Upper lobe of right lung (tissue), 1 donor: ENCODE measurements around the gene DYDC1. TPM values are rescaled to one million over a fixed set of nuclear protein-coding genes. Genes with fewer than 3 reads are reported as not detected.
A peak's percentile ranks its signal among the peaks of the same experiment; 100 is the strongest.

Source experiments
- ATAC-seq: fragments of 200-7000 bp; cut with Tn5 transposase; one replicate; pipeline ENCODE4 v1.9.1; 2020; ENCODE audit warnings: mild to moderate bottlenecking, moderate library complexity
- DNase-seq: peaks from one replicate; pipeline ENCODE4 v3.0.0-alpha.2; 2020
- H3K27ac ChIP-seq: fragments of 200-600 bp; one replicate; pipeline ENCODE4 v1.8.0; 2022
- H3K27me3 ChIP-seq: fragments of 200-600 bp; one replicate; pipeline ENCODE4 v1.8.0; 2022; ENCODE audit warnings: mild to moderate bottlenecking
- H3K36me3 ChIP-seq: fragments of 200-600 bp; one replicate; pipeline ENCODE4 v1.8.0; 2022
- H3K4me1 ChIP-seq: fragments of 200-600 bp; one replicate; pipeline ENCODE4 v1.8.0; 2022
- H3K4me3 ChIP-seq: fragments of 200-600 bp; one replicate; pipeline ENCODE4 v1.8.0; 2022; ENCODE audit warnings: mild to moderate bottlenecking
- H3K9me3 ChIP-seq: fragments of 200-600 bp; one replicate; pipeline ENCODE4 v1.8.0; 2022
- intact Hi-C: fragments of 100-400 bp; cut with DNase I; formaldehyde crosslinking; loops from one replicate; pipeline ENCODE4 v1.11.0; 2022
- total RNA-seq: library from RNA; stranded (reverse); fragmentation: NEBNext Ultra II Directional; extraction: Animal tissue kit (Norgen Biotek cat#: 25700); gene quantifications from one replicate; pipeline ENCODE4 v1.2.1, GENCODE V29; 2021
- TF ChIP-seq, protein P1 (sequence below): fragments of 200-600 bp; IDR thresholded peaks from one replicate; pipeline ENCODE4 v1.8.0; 2022; ENCODE audit warnings: antibody characterized with exemption
- donor health status: DM: no; HTN: yes; CAD: no; lungs with severe emphysema.

DYDC1 gene
- total RNA-seq, 1 donor from 2014 or later: not detected

DNA sequence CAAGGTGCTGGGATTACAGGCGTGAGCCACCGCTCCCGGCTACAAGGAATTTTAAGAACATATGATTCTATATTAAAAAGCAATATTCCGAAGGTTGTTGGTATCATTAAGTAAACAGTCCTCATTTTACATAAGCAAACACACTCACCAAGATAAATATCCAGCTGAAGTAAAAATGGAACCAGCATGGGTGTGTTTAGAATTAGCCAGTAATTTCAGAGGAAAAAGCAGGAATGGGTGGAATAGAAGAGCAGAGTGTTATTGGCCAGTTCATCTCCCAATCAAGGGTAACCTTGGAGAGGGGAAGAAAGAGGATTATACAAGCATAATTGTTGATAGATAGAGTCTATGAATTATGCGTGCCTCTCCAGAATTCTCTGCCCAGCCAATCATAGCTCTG lies 35.4 kb downstream of the DYDC1 start:
- intact Hi-C loops: no loop called here
- Histone ChIP-seq H3K4me3 (no peak overlapping the region), H3K27ac (no peak overlapping the region), H3K9me3 (no peaks in the 10 kb centered on the region), H3K36me3 (no peaks in the 10 kb centered on the region), H3K4me1 (no peaks in the 10 kb centered on the region), H3K27me3 (no peaks in the 10 kb centered on the region)
- DNase-seq (no peak), ATAC-seq (no peak)
- TF ChIP-seq, protein P1, sequence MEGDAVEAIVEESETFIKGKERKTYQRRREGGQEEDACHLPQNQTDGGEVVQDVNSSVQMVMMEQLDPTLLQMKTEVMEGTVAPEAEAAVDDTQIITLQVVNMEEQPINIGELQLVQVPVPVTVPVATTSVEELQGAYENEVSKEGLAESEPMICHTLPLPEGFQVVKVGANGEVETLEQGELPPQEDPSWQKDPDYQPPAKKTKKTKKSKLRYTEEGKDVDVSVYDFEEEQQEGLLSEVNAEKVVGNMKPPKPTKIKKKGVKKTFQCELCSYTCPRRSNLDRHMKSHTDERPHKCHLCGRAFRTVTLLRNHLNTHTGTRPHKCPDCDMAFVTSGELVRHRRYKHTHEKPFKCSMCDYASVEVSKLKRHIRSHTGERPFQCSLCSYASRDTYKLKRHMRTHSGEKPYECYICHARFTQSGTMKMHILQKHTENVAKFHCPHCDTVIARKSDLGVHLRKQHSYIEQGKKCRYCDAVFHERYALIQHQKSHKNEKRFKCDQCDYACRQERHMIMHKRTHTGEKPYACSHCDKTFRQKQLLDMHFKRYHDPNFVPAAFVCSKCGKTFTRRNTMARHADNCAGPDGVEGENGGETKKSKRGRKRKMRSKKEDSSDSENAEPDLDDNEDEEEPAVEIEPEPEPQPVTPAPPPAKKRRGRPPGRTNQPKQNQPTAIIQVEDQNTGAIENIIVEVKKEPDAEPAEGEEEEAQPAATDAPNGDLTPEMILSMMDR: no peak

DNA sequence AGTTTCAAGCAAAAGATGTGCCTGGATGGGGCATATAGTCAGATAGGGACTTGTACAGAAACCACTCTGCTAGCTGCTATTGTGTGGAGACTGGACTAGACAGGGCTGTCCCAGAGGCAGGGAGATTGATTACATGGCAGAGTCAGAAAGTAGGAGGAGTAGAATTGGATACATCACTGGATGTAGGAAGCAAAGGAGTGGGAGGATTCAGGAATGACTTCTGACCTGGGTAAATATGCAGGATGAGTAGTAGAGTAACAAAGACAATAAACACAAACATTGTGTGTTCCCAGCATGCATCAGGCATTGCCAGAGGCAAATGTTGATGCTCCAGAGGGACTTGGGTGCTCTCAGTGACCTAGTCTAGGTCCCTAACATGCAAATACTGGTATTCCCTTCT lies 36.2 kb downstream of the DYDC1 start:
- no peaks in the 10 kb centered on the region for H3K4me1 ChIP-seq
- no peak for DNase-seq
- no peaks in the 10 kb centered on the region for H3K9me3 ChIP-seq
- H3K27me3 ChIP-seq: no peaks in the 10 kb centered on the region
- ATAC-seq: no peak
- intact Hi-C loops: no loop called here
- H3K27ac ChIP-seq: no peak overlapping the region
- no peak overlapping the region for H3K4me3 ChIP-seq
- TF ChIP-seq, protein P1: no peak
- H3K36me3 ChIP-seq: no peaks in the 10 kb centered on the region

DNA sequence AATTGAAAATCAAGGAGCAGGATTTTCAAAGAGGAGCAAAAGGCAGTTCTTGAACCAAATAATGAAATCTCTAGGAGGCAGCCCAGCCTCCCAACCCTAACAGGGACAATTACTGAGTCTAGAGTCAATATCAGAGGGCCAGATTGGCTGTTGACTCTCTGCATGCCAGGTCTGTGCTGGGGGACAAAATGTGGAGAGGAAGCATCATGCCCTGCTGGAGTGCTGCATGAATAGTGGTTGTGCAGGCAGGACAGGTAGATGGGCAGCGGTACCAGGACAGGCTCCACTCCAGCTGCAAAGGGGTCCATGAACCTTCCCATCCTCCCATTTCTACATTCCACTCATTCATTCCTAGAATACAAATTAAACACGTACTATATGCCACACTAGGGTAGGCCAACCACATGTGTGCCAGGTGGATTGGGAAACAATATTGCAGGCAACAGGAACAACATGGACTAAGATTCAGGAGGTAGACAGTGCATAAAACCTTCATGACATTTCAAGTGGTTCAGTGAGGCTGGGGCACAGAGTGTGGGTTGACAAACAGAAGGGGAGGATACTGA lies 36.7 kb downstream of the DYDC1 start:
- no peak overlapping the region for H3K27ac ChIP-seq
- no peak for ATAC-seq
- no peaks in the 10 kb centered on the region for H3K36me3 ChIP-seq

DNA sequence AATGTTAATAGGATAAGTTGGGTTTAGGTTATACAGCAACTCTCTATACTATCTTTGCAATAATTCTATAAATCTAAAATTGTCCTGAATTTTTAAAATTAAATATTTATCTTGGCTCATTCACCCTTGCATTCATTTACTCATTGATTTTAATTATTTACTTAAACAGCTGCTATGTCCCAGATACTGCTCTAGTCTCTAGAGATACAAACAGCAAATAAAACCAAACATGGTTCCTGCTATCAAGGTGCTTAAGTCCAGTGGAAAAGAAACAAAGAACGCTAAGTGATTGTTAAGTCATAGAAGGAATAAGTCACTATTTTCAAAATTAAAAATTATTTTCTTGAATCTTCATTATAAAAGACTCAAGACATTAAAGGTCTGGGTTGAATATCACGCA lies 37.2 kb downstream of the DYDC1 start:
- Histone ChIP-seq H3K27me3 (no peaks in the 10 kb centered on the region), H3K9me3 (no peaks in the 10 kb centered on the region), H3K4me3 (no peak overlapping the region), H3K36me3 (no peaks in the 10 kb centered on the region), H3K27ac (no peak overlapping the region), H3K4me1 (no peaks in the 10 kb centered on the region)
- intact Hi-C loops: no loop called here
- TF ChIP-seq, protein P1: no peak
- no peak for ATAC-seq
- DNase-seq: no peak

More for the DNA sequence above, 36.7 kb downstream of the DYDC1 start:
- no peaks in the 10 kb centered on the region for H3K27me3 ChIP-seq
- no peaks in the 10 kb centered on the region for H3K4me1 ChIP-seq
- TF ChIP-seq, protein P1: no peak
- intact Hi-C loops: no loop called here
- no peak for DNase-seq
- no peak overlapping the region for H3K4me3 ChIP-seq
- H3K9me3 ChIP-seq: no peaks in the 10 kb centered on the region

DNA sequence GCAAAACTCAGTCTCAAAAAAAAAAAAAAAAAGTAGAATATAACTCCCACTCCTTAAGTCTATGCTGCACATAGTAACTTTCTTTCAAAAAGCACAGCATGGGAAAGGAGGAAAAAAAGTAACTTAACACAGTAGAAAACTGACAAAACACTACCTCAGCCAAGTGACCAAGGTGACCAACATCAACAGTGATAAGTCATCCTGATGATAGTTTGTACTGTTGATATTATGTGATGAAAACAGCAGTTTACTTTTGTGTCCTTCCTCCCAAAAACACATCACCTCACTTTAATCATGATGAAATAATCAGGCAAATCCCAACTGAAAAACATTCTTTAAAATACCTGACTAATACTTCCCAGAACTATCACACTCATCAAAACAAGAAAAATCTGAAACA lies 37.8 kb downstream of the DYDC1 start:
- intact Hi-C loops: no loop called here
- H3K27ac ChIP-seq: no peak overlapping the region
- no peaks in the 10 kb centered on the region for H3K27me3 ChIP-seq
- no peaks in the 10 kb centered on the region for H3K9me3 ChIP-seq
- ATAC-seq (no peak), DNase-seq (no peak)
- TF ChIP-seq, protein P1: no peak
- no peak overlapping the region for H3K4me3 ChIP-seq
- no peaks in the 10 kb centered on the region for H3K4me1 ChIP-seq
- H3K36me3 ChIP-seq: no peaks in the 10 kb centered on the region

DNA sequence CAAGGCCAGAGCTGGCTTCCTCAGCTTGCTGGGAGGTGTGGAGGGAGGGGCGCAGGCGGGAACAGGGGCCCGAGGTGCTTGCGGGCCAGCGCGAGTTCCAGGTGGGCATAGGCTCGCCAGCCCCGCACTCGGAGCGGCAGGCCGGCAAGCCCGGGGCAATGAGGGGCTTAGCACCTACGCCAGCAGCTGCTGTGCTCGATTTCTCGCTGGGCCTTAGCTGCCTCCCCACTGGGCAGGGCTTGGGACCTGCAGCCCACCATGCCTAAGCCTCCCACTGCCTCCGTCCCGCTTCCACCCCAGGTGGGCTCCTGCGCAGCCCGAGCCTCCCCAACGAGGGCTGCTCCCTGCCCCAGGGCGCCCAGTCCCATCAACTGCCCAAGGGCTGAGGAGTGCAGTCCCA lies 41.2 kb downstream of the DYDC1 start:
- Histone ChIP-seq H3K4me3 (no peak overlapping the region), H3K27me3 (no peaks in the 10 kb centered on the region), H3K9me3 (no peaks in the 10 kb centered on the region), H3K27ac (no peak overlapping the region), H3K4me1 (no peaks in the 10 kb centered on the region), H3K36me3 (no peaks in the 10 kb centered on the region)
- intact Hi-C loops: no loop called here
- no peak for DNase-seq
- peak; percentile 24 for ATAC-seq
- TF ChIP-seq, protein P1: no peak
